ENCODE data around the gene VAV3.

- TF ChIP-seq TCF7 (CRISPR knock-in tag; IDR thresholded peaks at IDR 0.05; ENCODE audit: low read depth) (no peak), ATF3 (CRISPR knock-in tag; conservative IDR thresholded peaks at IDR 0.05) (no peak), CTCF (IDR thresholded peaks at IDR 0.05) (no peak), NR1H2 (CRISPR knock-in tag; IDR thresholded peaks at IDR 0.05) (no peak), ZNF121 (CRISPR knock-in tag; IDR thresholded peaks at IDR 0.05) (no peak), ATF2 (CRISPR knock-in tag; IDR thresholded peaks at IDR 0.05; ENCODE audit: borderline replicate concordance, low read depth) (no peak), SP1 (CRISPR knock-in tag; conservative IDR thresholded peaks at IDR 0.05) (no peak), CREB1 (CRISPR knock-in tag; IDR thresholded peaks at IDR 0.05) (no peak), NR3C1 (CRISPR knock-in tag; conservative IDR thresholded peaks at IDR 0.05; ENCODE audit: low read depth) (no peak), GTF2I (CRISPR knock-in tag; conservative IDR thresholded peaks at IDR 0.05) (no peak)
- TF ChIP-seq, protein P1, sequence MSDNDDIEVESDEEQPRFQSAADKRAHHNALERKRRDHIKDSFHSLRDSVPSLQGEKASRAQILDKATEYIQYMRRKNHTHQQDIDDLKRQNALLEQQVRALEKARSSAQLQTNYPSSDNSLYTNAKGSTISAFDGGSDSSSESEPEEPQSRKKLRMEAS (CRISPR knock-in tag; IDR thresholded peaks at IDR 0.05) = no peak
- TF ChIP-seq, protein P2, sequence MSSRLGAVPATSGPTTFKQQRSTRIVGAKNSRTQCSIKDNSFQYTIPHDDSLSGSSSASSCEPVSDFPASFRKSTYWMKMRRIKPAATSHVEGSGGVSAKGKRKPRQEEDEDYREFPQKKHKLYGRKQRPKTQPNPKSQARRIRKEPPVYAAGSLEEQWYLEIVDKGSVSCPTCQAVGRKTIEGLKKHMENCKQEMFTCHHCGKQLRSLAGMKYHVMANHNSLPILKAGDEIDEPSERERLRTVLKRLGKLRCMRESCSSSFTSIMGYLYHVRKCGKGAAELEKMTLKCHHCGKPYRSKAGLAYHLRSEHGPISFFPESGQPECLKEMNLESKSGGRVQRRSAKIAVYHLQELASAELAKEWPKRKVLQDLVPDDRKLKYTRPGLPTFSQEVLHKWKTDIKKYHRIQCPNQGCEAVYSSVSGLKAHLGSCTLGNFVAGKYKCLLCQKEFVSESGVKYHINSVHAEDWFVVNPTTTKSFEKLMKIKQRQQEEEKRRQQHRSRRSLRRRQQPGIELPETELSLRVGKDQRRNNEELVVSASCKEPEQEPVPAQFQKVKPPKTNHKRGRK (CRISPR knock-in tag; IDR thresholded peaks at IDR 0.05; ENCODE audit: borderline replicate concordance) = no peak
Observed at GRCh38 chr1:107865627-107866026, 99.4 kb downstream of the VAV3 start.

All from WTC11 (cell line).